ENCODE measurements around the gene COX14. TPM values are rescaled to one million over a fixed set of nuclear protein-coding genes. Genes with fewer than 3 reads are reported as not detected.

COX14 gene
- total RNA-seq, 6 donors from 2014 or later = 22.0 to 98.2 (median 71.8) TPM

DNA sequence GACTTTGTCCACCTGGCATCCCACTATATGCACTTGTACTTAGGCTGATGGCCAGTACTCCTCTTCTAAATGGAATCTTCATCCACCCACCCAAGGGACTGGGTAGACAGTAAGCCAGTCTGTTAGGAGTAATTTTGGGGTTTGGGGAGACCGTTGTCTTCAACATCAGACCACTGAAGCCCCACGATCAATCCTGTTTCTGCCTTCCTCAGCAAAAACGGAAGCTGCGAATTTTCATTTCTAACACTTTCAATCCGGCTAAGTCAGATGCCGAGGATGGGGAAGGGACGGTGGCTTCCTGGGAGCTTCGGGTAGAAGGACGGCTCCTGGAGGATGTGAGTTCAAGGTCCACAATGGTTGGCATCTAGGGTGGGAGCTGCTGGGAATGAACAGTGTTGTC is 24.9 kb upstream of the COX14 start:
- TF ChIP-seq EP300 (IDR thresholded peaks at IDR 0.05) = no peak
- TF ChIP-seq POLR2AphosphoS5 (IDR thresholded peaks at IDR 0.05) = no peak
- TF ChIP-seq, protein P1, sequence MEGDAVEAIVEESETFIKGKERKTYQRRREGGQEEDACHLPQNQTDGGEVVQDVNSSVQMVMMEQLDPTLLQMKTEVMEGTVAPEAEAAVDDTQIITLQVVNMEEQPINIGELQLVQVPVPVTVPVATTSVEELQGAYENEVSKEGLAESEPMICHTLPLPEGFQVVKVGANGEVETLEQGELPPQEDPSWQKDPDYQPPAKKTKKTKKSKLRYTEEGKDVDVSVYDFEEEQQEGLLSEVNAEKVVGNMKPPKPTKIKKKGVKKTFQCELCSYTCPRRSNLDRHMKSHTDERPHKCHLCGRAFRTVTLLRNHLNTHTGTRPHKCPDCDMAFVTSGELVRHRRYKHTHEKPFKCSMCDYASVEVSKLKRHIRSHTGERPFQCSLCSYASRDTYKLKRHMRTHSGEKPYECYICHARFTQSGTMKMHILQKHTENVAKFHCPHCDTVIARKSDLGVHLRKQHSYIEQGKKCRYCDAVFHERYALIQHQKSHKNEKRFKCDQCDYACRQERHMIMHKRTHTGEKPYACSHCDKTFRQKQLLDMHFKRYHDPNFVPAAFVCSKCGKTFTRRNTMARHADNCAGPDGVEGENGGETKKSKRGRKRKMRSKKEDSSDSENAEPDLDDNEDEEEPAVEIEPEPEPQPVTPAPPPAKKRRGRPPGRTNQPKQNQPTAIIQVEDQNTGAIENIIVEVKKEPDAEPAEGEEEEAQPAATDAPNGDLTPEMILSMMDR (IDR thresholded peaks at IDR 0.05) = no peak
- no peak for TF ChIP-seq POLR2A (IDR thresholded peaks at IDR 0.05)
- H3K4me3 ChIP-seq = no peak overlapping the region
- DNase-seq (no peak), ATAC-seq (ENCODE audit: low FRiP score in 2 of 2) (no peak)
- H3K4me1 ChIP-seq = peaks cover 9 to 32% (median 13%) of the 10 kb centered on the region in 4 donors
- no peak overlapping the region for H3K27ac ChIP-seq
- H3K27me3 ChIP-seq = no peaks in the 10 kb centered on the region
- no peaks in the 10 kb centered on the region for H3K9me3 ChIP-seq
- WGBS, 2 donors = 86 to 90% methylated on average over 9 of the region's 9 CpGs
- H3K36me3 ChIP-seq = peaks cover 15 to 57% (median 47%) of the 10 kb centered on the region in 4 donors

DNA sequence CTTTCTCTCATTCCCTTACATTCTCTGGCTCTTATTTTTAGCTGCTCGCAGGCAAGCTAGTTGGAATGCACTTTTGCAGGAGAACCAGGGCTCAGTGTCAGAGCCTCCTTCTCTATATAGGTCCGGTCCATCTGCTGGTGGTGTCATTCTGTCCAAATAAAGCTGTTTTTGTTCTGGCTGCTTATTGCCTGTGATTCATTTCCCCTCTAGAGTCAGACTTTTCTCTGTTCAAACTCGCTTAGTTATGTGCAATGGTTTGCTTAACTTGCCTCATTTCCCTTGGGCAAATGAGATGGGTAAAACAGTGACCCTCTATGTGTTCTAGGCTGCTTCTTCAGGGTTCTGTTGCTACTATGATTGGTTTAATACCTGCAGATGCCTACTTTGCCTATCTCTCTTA is 24.0 kb upstream of the COX14 start:
- no peak overlapping the region for H3K27ac ChIP-seq
- no peak overlapping the region for H3K4me3 ChIP-seq
- H3K9me3 ChIP-seq = no peaks in the 10 kb centered on the region
- ATAC-seq (ENCODE audit: low FRiP score in 2 of 2) (no peak), DNase-seq (no peak)
- 75 to 76% methylated on average over 3 of the region's 3 CpGs for WGBS, 2 donors
- H3K27me3 ChIP-seq = no peaks in the 10 kb centered on the region
- TF ChIP-seq POLR2AphosphoS5 (IDR thresholded peaks at IDR 0.05) = no peak
- no peak for TF ChIP-seq EP300 (IDR thresholded peaks at IDR 0.05)
- TF ChIP-seq, protein P1 (IDR thresholded peaks at IDR 0.05) = no peak
- no peak for TF ChIP-seq POLR2A (IDR thresholded peaks at IDR 0.05)
- H3K36me3 ChIP-seq = peaks cover 20 to 66% (median 55%) of the 10 kb centered on the region in 4 donors
- peaks cover 9 to 32% (median 13%) of the 10 kb centered on the region in 4 donors for H3K4me1 ChIP-seq

DNA sequence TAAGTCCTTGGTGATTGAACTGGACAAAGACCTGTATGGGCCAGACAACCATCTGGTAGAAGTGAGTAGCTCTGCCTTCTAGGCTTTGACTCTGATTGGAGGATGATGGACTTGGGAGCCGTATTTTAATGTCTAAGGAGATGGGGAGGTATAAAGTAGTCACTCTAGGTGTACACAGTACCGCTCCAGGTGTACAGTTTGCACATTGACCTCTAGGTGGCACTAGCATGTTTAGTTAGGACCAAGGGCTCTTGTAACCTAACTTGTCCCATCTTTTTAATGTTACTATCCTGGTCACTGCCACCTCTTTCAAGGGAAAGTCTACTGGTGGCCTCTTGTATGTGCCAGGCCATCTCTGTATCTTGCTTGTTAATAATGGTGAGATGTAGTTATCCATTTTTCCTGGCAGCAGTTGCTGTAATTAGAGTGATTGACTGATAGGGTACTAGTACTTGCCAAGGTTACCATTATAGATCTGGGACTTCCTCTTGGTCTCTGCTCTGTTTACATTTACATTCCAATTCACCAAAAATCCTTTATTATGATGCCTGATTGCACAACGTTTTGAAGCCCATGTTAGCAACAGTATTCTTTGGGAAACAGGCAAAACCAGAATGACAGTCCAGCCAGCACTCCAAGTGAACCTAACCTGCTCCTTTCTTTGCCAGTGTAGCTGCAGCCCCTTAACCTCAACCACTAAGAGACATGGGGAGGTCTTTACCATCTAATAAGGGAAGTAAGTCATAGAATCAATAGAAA is 23.3 kb upstream of the COX14 start:
- 20 to 29% methylated on average over 3 of the region's 3 CpGs for WGBS, 2 donors
- ATAC-seq (ENCODE audit: low FRiP score in 2 of 2) (peak; percentile 23 to 74), DNase-seq (peak in 1 of 2 donors; percentile 55)
- Histone ChIP-seq H3K9me3 (no peaks in the 10 kb centered on the region), H3K36me3 (peaks cover 20 to 73% (median 62%) of the 10 kb centered on the region in 4 donors), H3K4me3 (no peak overlapping the region), H3K4me1 (peaks cover 9 to 32% (median 13%) of the 10 kb centered on the region in 4 donors), H3K27me3 (no peaks in the 10 kb centered on the region), H3K27ac (no peak overlapping the region)
- TF ChIP-seq, protein P1 (IDR thresholded peaks at IDR 0.05) = peak; percentile 64 to 80 (median 72)
- no peak for TF ChIP-seq EP300 (IDR thresholded peaks at IDR 0.05)

DNA sequence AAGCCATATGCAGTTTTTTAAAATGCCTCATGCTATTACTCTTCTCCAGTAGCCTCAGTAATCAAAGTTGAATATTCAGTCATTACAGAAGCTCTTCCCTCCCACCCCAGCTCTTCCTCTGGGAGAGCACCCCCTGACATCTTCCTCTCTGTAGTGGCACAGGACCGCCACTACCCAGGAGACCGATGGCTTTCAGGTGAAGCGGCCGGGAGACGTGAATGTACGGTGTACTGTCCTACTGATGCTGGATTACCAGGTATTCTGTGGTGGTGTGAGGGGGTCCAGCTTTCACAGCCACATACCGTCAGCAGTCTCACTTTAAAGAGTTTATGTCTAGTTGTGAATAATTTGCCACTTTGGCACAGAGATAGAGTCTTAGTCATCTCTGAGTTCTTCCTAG is 22.3 kb upstream of the COX14 start:
- TF ChIP-seq, protein P1 (IDR thresholded peaks at IDR 0.05) = no peak
- no peak for TF ChIP-seq POLR2A (IDR thresholded peaks at IDR 0.05)
- TF ChIP-seq POLR2AphosphoS5 (IDR thresholded peaks at IDR 0.05) = no peak
- no peak for TF ChIP-seq EP300 (IDR thresholded peaks at IDR 0.05)
- H3K4me3 ChIP-seq = no peak overlapping the region
- DNase-seq (no peak), ATAC-seq (ENCODE audit: low FRiP score in 2 of 2) (no peak)
- WGBS, 2 donors = 93 to 99% methylated on average over 3 to 7 of the region's 7 CpGs
- H3K9me3 ChIP-seq = no peaks in the 10 kb centered on the region
- H3K36me3 ChIP-seq = peaks cover 28 to 83% (median 71%) of the 10 kb centered on the region in 4 donors
- H3K27me3 ChIP-seq = no peaks in the 10 kb centered on the region
- peaks cover 5 to 23% (median 9%) of the 10 kb centered on the region in 4 donors for H3K4me1 ChIP-seq
- no peak overlapping the region for H3K27ac ChIP-seq

DNA sequence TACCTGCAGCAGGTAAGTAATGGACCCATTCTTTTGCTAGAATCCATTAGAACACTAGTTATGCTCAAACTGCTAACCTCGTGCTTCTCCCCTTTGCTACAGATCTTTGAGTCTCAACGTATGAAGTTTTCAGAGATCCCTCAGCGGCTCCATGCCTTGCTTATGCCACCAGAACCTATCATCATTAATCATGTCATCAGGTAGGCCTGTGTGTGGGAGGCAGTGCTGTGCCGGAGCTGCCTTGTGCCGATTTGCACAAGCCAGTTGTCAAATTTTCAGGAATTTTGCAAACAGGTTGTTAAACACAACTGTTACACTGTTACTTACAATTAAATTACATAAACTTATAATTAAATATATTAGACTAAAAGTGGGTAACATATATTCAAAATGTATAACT is 21.6 kb upstream of the COX14 start:
- ATAC-seq (ENCODE audit: low FRiP score in 2 of 2) (no peak), DNase-seq (no peak)
- no peaks in the 10 kb centered on the region for H3K27me3 ChIP-seq
- H3K9me3 ChIP-seq = no peaks in the 10 kb centered on the region
- TF ChIP-seq POLR2AphosphoS5 (IDR thresholded peaks at IDR 0.05) (no peak), POLR2A (IDR thresholded peaks at IDR 0.05) (no peak), EP300 (IDR thresholded peaks at IDR 0.05) (no peak)
- TF ChIP-seq, protein P1 (IDR thresholded peaks at IDR 0.05) = no peak
- 95 to 98% methylated on average over 5 of the region's 5 CpGs for WGBS, 2 donors
- H3K27ac ChIP-seq = no peak overlapping the region
- H3K36me3 ChIP-seq = peaks cover 34 to 90% (median 78%) of the 10 kb centered on the region in 4 donors
- peaks cover 5 to 23% (median 9%) of the 10 kb centered on the region in 4 donors for H3K4me1 ChIP-seq
- no peak overlapping the region for H3K4me3 ChIP-seq
